B cell (primary cell): ENCODE measurements around the gene CPXM1.

Source experiments
- CTCF ChIP-seq: fragments of 200-600 bp; IDR thresholded peaks from one replicate; pipeline ENCODE4 v1.8.0; 2022; ENCODE audit warnings: antibody characterized with exemption, mild to moderate bottlenecking
- EZH2 ChIP-seq: IDR thresholded peaks from 2 replicates; pipeline ENCODE4 v1.6.1; 2012; ENCODE audit warnings: borderline replicate concordance, low read depth, mild to moderate bottlenecking, moderate library complexity, low read length; ENCODE audit not compliant: insufficient read depth, poor library complexity, severe bottlenecking

- TF ChIP-seq CTCF (no peak), EZH2 (no peak)
These were observed 14.2 kb upstream of the CPXM1 start, which contains the start of gene C20orf141 for GRCh38 chr20:2814587-2815051.
